ENCODE measurements around the gene NHP2.

The NHP2 gene

DNA sequence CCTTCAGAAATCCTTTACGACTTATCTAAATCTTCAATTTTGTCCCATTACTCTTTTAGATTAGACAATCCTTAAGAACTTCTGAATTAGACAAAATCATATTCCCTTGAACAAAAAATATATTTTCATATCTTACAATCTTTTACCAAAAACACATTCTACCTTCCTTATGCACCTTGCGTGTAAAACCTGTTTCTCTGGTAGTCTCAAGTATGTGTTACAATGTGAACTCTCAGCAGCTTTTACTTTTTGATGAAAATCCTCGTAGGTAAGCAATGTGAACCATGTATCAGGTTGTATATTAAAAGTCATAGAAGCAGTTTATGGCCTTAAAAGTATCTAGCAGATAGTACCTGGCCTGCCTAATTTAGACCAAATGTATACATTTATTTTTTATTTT is 20.8 kb upstream of the NHP2 start:
- no peak for DNase-seq (ENCODE audit: low spot score)

DNA sequence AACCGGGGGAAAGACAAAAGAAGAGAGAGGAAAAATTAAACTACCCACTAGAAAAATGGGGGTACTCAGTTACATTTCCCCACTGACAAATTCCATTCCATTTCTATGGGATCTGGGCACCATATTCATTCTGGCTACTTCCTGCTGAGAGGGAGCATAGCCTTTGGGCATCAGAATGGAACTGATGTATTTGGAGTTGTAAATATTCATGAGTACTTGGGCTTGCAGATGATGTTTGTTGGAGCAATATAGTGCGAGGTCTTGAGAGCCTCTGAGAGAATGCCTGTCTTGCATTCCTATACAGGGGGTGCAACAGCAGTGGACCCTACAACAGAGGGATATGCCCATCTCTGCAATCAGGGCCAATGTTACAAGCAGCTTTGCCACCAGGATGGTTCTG is 16.8 kb upstream of the NHP2 start:
- DNase-seq (ENCODE audit: low spot score): no peak

DNA sequence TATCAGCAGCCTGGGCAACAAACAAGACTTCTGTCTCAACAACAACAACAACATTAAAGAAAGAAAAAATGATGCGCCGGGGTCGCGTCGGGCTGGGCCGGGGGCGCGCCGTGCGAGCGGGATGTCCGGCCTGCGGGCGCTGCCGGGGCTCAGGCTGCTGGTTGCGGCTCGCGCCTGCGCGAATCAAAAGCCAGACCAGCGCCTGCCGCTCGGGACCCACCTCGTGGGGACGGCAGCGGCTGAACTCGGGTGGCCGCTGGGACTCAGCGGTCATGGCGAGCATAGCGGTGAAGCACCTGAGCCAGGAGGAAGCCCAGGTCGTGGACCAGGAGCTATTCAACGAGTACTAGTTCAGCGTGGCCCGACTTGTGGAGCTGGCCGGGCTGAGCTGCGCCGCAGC is 11.9 kb upstream of the NHP2 start:
- DNase-seq (ENCODE audit: low spot score): no peak

DNA sequence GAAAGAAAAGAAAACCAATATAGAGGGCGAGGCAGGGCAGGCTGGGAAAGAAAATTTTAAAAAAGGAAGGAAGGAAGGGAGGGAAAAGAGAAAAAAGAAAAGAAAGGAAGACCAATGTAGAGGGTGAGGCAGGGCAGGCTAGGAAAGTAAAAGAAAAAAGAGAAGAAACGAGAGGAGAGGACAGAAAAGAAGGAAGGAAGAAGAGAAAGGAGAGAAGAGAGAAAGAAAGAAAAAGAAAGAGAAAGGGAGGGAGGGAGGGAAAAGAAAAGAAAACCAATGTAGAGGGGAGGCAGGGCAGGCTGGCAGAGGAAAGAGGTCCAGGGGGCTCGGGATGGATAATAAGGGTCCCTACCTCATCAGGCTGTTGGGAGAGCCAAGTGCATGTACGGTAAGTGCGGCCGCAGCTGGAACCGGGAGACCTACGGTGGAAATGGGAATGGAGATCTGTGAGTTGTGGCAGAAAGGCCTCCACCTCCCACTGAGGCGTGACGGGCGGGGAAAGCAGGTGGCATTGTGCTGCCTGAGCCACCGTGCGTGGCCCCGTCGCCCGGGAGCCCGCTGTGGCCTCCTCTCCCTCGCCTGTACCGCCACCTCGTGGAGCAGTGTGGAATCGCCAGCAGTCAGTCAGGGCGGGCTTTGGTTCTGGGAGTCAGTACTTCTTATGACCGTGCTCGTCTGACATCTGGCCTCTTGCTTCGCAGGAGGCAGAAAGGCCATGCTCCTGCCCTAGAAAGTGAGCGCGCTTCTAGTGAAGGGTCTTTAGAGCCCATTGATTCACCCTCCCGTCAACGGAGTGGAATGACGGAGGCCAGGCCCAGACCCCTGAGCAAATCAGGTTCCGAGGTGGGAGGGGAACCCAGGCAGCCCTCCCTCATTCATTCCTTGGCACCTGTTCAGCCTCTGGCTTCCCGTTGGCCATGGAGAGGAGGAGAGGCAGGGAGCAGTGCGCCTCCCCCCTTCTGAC is 10.4 kb upstream of the NHP2 start:
- peak; percentile 80 for DNase-seq (ENCODE audit: low spot score)

DNA sequence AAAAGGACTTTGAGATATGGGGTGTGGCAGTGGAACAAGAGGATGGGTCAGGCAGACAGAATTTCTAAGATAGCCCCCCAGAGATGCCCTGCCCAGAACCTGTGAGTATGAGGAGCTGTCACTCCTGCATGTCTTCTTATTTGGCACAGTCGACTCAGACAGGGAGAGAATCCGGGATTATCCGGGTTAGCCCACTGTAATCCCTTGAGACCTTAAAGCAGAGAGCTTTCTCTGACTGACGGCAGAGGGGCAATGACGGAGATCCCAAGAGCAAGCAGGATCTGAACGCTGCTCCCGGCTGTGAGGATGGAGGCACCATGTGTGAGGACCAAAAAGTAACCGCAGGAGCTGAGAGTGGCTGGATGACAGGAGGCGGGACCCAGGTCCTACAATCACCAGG is 8.8 kb upstream of the NHP2 start:
- no peak for DNase-seq (ENCODE audit: low spot score)

DNA sequence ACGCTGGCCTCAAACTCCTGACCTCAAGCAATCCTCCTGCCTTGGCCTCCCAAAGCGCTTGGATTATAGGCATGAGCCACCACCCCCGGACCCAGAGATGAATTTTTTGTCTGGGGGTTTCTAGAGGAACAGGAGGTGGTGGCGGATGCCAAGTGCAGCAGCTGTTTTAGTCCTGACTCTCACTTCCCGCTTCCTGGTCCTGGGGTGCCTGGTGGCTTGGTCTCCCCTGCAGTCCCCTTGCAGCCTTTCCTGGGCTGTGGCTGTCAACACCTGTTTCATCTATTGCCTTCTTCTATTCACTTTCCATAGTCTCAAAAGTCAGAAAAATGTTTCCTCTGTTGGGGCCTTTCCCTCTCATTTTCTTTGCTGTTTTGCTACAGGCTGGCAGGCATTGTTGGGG is 6.5 kb upstream of the NHP2 start:
- DNase-seq (ENCODE audit: low spot score): no peak

DNA sequence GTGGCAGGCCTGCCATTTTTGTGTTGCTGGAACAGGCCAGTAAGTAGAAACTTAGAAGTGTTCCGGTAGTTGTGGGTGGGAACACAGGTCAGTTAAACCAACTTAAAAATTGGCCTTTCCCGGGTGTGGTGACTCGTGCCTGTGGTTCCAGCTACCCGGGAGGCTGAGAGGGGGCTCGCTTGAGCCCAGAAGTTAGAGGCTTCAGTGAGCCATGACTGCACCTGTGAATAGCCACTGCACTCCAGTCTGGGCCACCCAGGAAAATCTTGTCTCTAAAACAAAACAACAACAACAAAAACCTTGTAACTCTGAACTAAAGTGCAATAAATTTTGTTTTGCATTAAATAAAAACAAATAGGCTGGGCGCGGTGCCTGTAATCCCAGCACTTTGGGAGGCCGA is 1.4 kb upstream of the NHP2 start:
- DNase-seq (ENCODE audit: low spot score): no peak

DNA sequence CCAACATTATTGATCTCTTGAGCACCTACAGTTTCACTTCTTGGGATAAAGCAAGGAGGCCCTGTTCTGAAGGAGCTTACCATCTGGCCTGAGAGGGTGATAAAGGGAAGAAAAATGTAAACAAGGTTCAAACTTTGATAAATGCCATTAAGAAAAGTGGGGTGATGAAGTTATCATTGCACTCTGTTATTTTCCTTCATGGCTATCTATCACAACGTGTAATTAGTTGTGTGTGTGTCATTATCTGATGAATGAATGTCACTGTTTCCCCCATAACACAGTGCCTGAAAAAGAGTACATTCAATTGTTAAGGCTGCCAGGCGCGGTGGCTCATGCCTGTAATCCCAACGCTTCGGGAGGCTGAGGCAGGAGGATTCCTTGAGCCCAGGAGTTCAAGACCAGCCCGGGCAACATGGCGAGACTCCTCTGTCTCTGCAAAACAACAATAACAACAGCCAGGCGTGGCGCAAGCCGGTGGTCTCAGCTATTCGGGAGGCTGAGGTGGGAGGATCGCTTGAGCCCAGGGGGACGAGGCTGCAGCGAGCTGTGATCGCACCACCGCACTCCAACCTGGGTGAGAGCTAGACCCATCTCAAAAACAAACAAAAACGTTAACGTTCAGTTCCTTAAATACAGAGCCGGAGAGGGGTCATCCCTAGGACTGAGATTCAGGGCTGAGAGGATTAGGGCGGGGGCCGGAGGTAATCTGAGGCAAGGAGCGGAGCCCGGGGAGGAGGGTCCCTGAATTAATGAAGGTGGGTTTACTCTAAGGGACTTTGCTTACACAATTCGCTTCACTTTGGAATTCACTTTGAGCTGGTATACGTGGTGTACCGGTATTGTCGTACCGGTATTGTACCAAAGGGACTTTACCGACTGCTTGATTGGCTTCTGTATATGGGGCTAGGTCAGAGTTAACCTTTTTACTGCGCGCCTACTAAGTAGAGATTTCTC is 917 bp downstream of the NHP2 start:
- no peak for DNase-seq (ENCODE audit: low spot score)

DNA sequence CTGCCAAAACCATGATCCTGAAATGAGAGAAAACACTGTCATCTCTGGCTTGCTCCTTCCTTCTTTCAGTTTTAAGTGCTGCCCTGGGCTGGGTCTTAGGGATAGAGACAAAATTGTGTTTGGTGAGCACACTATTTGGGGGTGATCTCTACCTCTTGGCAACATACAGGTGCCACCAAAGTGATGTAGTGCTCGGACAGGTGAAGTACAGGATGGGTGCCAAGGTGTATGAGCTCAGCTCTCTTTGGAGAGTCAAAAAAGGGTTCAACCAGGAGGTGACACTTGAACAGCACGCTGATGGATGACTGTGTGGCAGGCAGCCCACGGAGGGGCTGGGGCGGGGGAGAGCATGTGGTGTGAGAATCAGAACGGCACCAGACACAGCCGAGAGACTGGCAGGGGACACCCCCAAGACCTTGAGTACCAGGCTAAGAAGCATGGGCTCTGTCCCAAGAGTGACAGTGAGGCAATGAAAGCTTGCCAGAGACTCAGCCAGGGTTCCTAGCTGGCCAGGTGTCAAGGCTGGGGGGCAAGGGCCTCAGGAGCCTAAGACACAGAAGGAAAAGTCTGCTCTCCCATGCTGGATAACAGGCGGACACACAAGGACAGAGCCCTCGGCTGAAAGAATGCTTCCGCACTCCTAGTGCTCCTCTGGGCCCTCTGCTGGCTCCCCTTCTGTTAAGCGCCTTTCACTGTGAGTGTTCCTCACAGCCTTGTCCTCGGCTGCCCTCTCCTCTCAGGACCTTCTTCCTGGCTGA is 2.5 kb downstream of the NHP2 start:
- DNase-seq (ENCODE audit: low spot score): no peak

DNA sequence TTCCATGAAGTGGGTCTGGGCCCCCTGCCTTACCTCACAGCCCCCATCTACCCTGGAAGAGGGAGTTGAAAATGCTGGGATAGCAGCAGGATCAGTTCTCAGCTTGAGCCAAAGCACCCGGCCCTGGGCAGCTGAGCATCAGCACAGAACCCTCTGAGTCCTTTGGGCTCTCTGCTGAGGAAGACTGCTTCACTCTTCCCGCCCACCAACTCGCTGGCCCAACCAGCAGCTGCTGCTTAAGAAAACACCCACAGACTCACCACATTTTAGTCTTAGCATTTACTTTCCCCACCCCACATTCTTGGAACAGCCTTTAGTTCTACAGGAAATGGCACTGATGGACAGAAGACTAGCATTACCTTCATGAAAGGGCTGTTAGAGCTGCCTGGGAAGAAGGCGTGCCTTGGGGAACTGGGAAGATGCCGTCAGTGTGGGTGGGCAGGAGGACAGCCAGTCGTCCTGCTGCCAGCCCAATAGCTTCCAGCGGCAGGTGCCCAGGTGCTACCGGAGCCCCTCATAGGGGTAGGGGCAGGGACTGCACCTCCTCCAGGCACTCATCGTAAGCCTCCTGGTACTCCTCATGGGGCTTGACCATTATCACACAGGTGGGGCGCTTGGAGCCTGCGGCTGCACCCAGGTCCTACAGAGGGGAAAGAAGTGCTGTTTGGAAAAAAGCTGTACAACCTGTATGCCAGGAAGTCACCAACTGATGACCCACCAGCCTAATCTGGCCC is 4.3 kb downstream of the NHP2 start:
- no peak for DNase-seq (ENCODE audit: low spot score)

DNA sequence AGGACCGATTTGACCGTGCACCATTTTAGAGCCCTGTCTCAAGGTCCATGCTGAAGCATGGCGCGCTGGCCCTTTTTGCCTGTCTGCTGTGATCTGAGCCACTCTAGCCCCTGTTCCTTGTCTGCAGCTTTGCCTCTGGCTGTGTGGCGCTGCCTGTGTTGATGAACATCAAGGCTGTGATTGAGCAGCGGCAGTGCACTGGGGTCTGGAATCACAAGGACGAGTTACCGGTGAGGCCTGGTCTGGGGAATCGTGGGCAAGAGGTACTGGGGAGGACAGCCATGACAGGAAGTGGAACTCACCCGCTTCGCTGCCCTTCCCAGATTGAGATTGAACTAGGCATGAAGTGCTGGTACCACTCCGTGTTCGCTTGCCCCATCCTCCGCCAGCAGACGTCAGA is 6.3 kb downstream of the NHP2 start:
- DNase-seq (ENCODE audit: low spot score): no peak

DNA sequence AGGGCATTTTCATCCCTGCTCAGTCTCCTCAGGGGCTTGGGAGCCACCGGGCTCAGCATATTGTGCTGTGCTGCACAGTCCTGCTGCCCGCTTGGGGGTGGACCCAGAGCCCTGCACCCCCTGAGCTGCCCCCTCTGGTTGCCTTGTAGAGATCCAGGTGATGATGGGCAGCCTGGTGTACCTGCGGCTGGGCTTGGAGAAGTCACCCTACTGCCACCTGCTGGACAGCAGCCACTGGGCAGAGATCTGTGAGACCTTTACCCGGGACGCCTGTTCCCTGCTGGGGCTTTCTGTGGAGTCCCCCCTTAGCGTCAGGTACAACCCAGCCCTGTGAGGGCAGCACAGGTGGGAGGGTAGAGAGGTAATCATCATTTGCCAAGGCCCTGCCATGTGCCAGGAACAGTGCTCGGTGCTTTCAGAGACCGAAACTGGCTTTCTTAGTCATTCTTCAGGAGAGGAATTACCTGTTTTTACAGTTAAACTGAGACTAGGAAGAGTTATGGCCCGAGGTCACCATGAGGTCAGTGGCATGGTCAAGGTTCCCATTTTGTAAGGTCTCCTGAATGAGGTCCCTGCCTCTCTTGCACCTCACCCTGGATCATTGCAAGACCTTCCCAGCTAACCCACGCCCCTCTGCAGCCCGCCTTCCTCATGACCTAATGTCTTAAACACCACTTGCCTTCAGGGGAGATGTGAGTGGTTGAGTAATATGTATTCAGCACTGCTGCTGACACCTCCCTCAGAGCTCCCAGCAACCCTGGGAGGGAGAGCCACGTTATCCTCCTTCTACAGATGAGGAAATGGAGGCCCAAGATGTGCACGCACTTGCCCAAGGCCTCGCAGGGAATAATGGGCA is 7.5 kb downstream of the NHP2 start:
- peak; percentile 83 for DNase-seq (ENCODE audit: low spot score)

DNA sequence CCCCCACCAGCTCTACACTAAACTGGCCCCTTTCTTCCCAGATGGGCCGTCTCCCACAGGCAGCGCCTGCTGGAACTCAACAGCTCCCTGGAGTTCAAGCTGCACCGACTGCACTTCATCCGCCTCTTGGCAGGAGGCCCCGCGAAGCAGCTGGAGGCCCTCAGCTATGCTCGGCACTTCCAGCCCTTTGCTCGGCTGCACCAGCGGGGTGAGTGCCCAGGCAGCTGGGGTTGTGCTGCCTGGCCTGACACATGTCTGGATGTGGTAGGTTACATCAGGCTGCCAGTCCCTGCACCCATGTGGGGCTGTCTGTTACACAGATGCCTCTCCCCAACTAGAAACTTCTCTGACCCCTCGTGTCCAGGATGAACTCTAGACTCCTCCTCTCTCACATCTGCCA is 9.8 kb downstream of the NHP2 start:
- DNase-seq (ENCODE audit: low spot score): no peak

DNA sequence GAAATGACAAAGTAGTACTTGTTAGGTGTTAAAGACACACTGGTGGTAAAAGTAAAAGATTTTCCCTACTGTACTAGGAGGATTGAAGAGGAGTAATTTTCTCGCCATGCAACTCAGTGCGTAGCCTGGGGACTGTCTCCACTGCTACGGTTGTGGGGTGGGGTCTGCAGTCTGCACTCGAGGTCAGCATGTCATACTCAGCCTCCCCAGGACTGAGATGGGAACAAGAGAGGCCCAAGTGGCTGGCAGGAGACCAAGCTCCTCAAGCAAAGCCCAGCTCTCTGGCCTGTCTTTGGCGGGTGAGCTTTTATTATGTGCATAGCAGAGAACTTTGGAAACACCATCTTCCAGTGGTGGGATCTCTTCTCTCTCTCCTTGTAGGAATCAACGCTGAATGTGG is 10.4 kb downstream of the NHP2 start:
- DNase-seq (ENCODE audit: low spot score): no peak

DNA sequence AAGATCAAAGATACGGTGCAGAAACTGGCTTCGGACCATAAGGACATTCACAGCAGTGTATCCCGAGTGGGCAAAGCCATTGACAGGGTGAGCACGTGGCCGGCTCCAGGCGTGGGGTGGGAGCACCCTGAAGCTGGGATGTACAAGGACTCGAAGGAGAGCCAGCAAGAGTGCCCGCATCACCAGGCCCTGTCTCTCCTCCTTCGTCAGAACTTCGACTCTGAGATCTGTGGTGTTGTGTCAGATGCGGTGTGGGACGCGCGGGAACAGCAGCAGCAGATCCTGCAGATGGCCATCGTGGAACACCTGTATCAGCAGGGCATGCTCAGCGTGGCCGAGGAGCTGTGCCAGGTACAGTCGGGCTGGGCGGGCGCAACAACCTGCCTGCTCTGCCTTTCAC is 11.0 kb downstream of the NHP2 start:
- no peak for DNase-seq (ENCODE audit: low spot score)

DNA sequence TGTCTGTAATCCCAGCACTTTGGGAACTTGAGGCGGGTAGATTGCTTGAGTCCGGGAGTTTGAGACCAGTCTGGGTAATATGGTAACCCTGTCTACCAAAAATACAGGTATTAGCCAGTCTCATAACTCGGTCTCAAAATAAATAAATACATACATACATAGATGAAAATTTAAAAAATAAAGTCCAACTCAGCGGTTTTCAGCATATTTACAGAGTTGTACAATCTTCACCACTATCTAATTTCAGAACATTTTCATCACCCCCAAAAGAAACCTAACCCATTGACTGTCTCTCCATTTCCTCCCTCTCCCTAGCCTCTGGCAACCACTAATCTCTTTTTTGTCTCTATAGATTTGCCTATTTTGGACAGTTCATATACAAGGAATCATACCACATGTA is 12.1 kb downstream of the NHP2 start:
- no peak for DNase-seq (ENCODE audit: low spot score)

DNA sequence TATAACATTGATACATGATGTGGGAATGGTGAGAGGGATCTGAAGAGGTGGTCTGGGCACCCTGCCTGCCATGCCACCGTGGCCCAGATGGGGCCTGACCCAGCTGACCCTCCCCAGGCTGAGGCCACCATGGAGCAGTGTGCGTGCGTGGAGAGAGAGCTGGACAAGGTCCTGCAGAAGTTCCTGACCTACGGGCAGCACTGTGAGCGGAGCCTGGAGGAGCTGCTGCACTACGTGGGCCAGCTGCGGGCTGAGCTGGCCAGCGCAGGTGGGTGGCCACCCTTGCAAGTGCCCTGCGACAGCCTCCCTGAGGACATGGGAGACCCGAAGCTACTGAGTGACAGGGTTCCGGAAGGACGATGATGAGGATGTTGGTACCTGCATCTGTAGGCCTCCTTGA is 15.7 kb downstream of the NHP2 start:
- no peak for DNase-seq (ENCODE audit: low spot score)

DNA sequence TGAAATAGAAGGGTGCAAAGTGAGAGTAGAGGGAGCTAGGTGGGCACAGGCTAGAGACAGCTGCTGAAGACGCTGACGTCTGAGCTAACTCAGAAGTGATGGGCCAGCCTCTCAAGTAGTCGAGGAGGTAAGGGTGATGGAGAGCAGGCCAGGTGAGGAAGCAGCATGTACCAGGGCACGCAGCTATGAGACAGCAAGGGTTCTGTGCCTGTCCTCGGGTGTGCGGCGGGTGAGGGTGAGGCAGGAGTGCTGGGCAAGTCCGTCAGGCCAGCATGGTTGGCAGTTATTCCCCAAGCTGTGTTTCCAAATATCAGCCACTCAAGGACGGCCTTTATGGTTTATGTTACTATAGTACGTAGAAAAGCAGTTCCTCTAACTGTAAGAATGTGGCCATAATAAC is 16.7 kb downstream of the NHP2 start:
- no peak for DNase-seq (ENCODE audit: low spot score)

DNA sequence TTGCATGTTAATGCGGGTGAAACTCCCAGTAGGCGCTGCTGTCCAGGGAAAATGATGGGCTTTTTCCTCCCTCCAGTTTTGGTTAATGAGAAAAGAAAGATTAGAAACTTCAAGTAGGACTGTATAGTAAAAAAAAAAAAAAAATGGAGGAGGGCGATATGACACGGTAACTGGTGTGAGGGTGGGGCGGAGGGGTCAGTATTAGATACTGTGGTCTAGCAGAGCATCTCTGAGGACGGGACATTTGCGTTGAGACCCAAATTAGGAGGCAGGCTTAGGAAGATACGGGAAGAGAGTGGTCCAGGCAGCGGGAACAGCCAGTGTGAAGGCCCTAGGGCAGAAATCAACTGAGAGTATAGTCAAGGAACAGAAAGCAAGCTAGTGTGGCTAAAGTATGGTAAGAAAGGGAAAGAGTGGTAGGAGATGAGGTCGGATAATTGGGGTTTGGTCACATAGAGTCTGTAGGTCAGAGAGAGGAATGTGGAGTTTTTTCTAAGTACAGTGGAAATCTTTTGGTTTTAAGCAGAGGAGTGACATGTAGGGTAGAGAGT is 22.2 kb downstream of the NHP2 start:
- DNase-seq (ENCODE audit: low spot score): no peak

Data from SW480 (cell line).